HL-60 (cell line): Measurements from ENCODE around the gene CLPX.

Experiments
- DNase-seq, 2 experiments: peaks; one replicate each; pipeline ENCODE4 v3.0.0-alpha.2; 2010 to 2020; ENCODE audit warnings: low read depth in 1 of 2, low spot score in 1 of 2
- H3K27ac ChIP-seq: fragments of 250-450 bp; sonication (Bioruptor Pico); replicated peaks from 2 replicates; pipeline ENCODE4 v1.5.1; 2020; ENCODE audit warnings: mild to moderate bottlenecking, moderate library complexity
- H3K27me3 ChIP-seq: fragments of 250-450 bp; sonication (Bioruptor Pico); 2 replicates; pipeline ENCODE4 v1.5.1; 2021; ENCODE audit warnings: mild to moderate bottlenecking, moderate library complexity; ENCODE audit not compliant: insufficient read depth, poor library complexity, severe bottlenecking
- H3K4me3 ChIP-seq: replicated peaks from 2 replicates; pipeline ENCODE4 v1.5.1; 2011; ENCODE audit warnings: mild to moderate bottlenecking, control low read depth, low read length; ENCODE audit not compliant: insufficient read depth
- GABPA ChIP-seq: IDR thresholded peaks from 2 replicates; pipeline ENCODE4 v1.6.1; 2012; ENCODE audit warnings: low read depth
- POLR2AphosphoS5 ChIP-seq: IDR thresholded peaks from 2 replicates; pipeline ENCODE4 v1.6.1; 2012; ENCODE audit warnings: low read depth
- SPI1 ChIP-seq: IDR thresholded peaks from 2 replicates; pipeline ENCODE4 v1.6.1; 2012; ENCODE audit warnings: low read depth, mild to moderate bottlenecking, borderline replicate concordance
- TF ChIP-seq, protein P1 (sequence below): IDR thresholded peaks from one replicate; pipeline ENCODE4 v1.5.1; 2011; ENCODE audit warnings: low read length, control low read depth, inconsistent platforms; ENCODE audit not compliant: insufficient read depth
- TF ChIP-seq, protein P2 (sequence below): IDR thresholded peaks from 2 replicates; pipeline ENCODE4 v1.6.1; 2012; ENCODE audit warnings: low read depth; ENCODE audit not compliant: insufficient replicate concordance

The CLPX gene

DNA sequence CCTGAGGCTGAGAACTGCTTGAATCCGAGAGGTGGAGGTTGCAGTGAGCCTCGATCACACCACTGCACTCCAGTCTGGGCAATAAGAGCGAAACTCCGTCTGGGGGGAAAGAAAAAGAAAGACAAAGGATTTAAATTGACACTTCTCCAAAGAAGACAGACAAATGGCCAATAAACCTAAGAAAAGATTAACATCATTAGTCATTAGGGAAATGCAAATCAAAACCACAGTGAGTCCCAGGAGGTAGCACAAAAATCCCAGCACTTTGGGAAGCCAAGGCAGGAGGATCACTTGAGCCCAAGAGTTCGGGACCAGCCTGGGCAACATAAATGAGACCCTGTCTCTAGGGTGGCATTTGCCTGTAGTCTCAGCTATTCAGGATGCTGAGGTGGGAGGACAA, 12.6 kb downstream of the CLPX start:
- H3K27ac ChIP-seq, result no peak overlapping the region
- TF ChIP-seq, protein P1, sequence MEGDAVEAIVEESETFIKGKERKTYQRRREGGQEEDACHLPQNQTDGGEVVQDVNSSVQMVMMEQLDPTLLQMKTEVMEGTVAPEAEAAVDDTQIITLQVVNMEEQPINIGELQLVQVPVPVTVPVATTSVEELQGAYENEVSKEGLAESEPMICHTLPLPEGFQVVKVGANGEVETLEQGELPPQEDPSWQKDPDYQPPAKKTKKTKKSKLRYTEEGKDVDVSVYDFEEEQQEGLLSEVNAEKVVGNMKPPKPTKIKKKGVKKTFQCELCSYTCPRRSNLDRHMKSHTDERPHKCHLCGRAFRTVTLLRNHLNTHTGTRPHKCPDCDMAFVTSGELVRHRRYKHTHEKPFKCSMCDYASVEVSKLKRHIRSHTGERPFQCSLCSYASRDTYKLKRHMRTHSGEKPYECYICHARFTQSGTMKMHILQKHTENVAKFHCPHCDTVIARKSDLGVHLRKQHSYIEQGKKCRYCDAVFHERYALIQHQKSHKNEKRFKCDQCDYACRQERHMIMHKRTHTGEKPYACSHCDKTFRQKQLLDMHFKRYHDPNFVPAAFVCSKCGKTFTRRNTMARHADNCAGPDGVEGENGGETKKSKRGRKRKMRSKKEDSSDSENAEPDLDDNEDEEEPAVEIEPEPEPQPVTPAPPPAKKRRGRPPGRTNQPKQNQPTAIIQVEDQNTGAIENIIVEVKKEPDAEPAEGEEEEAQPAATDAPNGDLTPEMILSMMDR, result no peak
- TF ChIP-seq, protein P2, sequence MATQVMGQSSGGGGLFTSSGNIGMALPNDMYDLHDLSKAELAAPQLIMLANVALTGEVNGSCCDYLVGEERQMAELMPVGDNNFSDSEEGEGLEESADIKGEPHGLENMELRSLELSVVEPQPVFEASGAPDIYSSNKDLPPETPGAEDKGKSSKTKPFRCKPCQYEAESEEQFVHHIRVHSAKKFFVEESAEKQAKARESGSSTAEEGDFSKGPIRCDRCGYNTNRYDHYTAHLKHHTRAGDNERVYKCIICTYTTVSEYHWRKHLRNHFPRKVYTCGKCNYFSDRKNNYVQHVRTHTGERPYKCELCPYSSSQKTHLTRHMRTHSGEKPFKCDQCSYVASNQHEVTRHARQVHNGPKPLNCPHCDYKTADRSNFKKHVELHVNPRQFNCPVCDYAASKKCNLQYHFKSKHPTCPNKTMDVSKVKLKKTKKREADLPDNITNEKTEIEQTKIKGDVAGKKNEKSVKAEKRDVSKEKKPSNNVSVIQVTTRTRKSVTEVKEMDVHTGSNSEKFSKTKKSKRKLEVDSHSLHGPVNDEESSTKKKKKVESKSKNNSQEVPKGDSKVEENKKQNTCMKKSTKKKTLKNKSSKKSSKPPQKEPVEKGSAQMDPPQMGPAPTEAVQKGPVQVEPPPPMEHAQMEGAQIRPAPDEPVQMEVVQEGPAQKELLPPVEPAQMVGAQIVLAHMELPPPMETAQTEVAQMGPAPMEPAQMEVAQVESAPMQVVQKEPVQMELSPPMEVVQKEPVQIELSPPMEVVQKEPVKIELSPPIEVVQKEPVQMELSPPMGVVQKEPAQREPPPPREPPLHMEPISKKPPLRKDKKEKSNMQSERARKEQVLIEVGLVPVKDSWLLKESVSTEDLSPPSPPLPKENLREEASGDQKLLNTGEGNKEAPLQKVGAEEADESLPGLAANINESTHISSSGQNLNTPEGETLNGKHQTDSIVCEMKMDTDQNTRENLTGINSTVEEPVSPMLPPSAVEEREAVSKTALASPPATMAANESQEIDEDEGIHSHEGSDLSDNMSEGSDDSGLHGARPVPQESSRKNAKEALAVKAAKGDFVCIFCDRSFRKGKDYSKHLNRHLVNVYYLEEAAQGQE, result no peak
- TF ChIP-seq GABPA, result no peak
- no peak for TF ChIP-seq POLR2AphosphoS5
- no peak for TF ChIP-seq SPI1
- no peak overlapping the region for H3K4me3 ChIP-seq
- H3K27me3 ChIP-seq, result no peaks in the 10 kb centered on the region
- no peak for DNase-seq

DNA sequence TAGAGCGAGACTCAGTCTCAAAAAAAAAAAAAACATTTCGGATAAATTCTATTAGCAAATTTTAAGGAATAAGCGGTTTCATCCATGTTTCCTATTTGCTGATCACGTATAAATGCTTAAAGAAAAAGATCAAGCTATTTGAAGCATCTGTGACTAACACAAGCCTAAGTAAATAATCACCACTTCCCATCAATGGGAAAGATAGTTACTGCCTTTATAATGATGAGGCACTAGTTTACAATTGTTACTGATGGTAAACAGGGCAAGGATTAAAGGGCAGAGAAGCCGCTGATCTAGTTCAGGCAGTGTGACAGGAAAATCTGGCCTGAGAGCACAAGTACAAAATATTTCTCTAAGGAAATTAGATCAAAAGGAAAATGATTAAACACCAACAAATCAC, 13.7 kb downstream of the CLPX start:
- DNase-seq, result no peak
- H3K27ac ChIP-seq, result no peak overlapping the region
- TF ChIP-seq, protein P2, result no peak
- TF ChIP-seq GABPA, result no peak
- no peak for TF ChIP-seq SPI1
- no peak for TF ChIP-seq POLR2AphosphoS5
- TF ChIP-seq, protein P1, result no peak

DNA sequence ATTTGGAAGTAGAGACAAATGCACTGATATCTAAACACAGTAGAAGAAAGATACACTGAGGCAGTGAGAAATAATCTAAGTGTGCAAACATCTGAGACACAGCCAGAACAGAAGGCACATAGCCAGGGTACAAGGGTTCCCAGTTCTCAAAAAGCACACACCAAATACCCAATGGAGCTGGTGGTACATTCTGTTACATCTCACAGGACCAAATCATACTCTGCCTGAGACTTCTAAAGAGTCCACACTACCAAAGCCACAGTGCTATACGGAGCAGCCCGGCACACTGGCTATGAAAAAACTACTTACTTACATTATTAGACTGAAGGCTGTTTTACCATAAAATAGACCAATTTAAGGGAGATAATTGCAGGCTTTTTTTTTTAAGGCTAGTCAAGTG, 19.3 kb downstream of the CLPX start:
- no peak for DNase-seq
- Histone ChIP-seq H3K27me3 (no peaks in the 10 kb centered on the region), H3K27ac (no peak overlapping the region), H3K4me3 (no peak overlapping the region)
- no peak for TF ChIP-seq SPI1
- TF ChIP-seq, protein P1, result no peak
- no peak for TF ChIP-seq GABPA

More for the DNA sequence above, 13.7 kb downstream of the CLPX start:
- Histone ChIP-seq H3K4me3 (no peak overlapping the region), H3K27me3 (no peaks in the 10 kb centered on the region)

DNA sequence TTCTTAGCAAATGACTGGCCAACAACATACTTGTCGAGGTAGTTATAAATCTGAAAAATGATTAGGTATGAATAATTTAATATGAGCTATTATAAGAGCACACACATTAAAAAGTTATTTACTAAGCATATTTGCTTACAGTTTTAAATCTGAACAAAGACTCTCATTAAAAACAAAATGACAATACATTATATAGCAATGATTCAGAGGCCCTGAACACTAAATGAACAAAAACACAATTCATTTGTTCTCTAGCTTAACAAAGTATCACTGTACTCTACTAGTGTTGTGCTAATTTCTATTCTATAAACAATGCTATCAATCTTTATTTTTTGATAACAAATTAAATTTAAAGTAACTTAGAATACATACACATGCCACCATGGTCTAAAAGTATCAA, 21.0 kb downstream of the CLPX start:
- no peak overlapping the region for H3K27ac ChIP-seq
- no peak for DNase-seq
- H3K4me3 ChIP-seq, result no peak overlapping the region
- TF ChIP-seq, protein P2, result no peak
- TF ChIP-seq GABPA (no peak), SPI1 (no peak), POLR2AphosphoS5 (no peak)
- TF ChIP-seq, protein P1, result no peak
- H3K27me3 ChIP-seq, result no peaks in the 10 kb centered on the region
